DND-41 (cell line): ENCODE results near the gene MAPKAPK3.
A peak's percentile ranks its signal among the peaks of the same experiment; 100 is the strongest.

Experiments used
- ATAC-seq: fragments of 200-7000 bp; cut with Tn5 transposase; 3 replicates; pipeline ENCODE4 v1.9.1; 2021; ENCODE audit warnings: low read depth; ENCODE audit not compliant: insufficient read depth
- DNase-seq: peaks from one replicate; pipeline ENCODE4 v3.0.0-alpha.2; 2020
- H2AFZ ChIP-seq: 2 replicates; pipeline ENCODE4 v1.6.0; 2012; ENCODE audit warnings: low read depth, low read length
- H3K27ac ChIP-seq: 2 replicates; pipeline ENCODE4 v1.5.1; 2012; ENCODE audit warnings: low read length, inconsistent platforms
- H3K27me3 ChIP-seq: fragments of 200-600 bp; sonication (generic); 2 replicates; pipeline ENCODE4 v1.6.0; 2012; ENCODE audit warnings: low read length, mild to moderate bottlenecking, inconsistent platforms; ENCODE audit not compliant: insufficient read depth, poor library complexity
- H3K36me3 ChIP-seq: 2 replicates; pipeline ENCODE4 v1.5.1; 2012; ENCODE audit warnings: low read length, inconsistent platforms; ENCODE audit not compliant: insufficient read depth
- H3K4me1 ChIP-seq: 2 replicates; pipeline ENCODE4 v1.5.1; 2012; ENCODE audit warnings: mild to moderate bottlenecking, low read length; ENCODE audit not compliant: insufficient read depth
- H3K4me2 ChIP-seq: 2 replicates; pipeline ENCODE4 v1.6.0; 2012; ENCODE audit warnings: mild to moderate bottlenecking, moderate library complexity, low read length, inconsistent platforms; ENCODE audit not compliant: insufficient read depth
- H3K4me3 ChIP-seq, 2 experiments: fragments of 200-600 bp in 1 of 2; shearing (Covaris generic) in 1 of 2; 2 replicates each; pipeline ENCODE4 v1.5.1; 2012 to 2016; ENCODE audit warnings: inconsistent platforms in 2 of 2, low read length in 2 of 2, mild to moderate bottlenecking in 2 of 2, low read depth in 1 of 2, moderate library complexity in 1 of 2
- H3K79me2 ChIP-seq: 2 replicates; pipeline ENCODE4 v1.6.0; 2012; ENCODE audit warnings: low read length, inconsistent platforms; ENCODE audit not compliant: insufficient read depth
- H3K9ac ChIP-seq: 2 replicates; pipeline ENCODE4 v1.6.0; 2012; ENCODE audit warnings: low read depth, mild to moderate bottlenecking, inconsistent platforms, low read length, moderate library complexity
- H3K9me3 ChIP-seq: 2 replicates; pipeline ENCODE4 v1.5.1; 2012; ENCODE audit warnings: low read length, moderate library complexity, mild to moderate bottlenecking, inconsistent platforms; ENCODE audit not compliant: insufficient read depth, severe bottlenecking
- H4K20me1 ChIP-seq: 2 replicates; pipeline ENCODE4 v1.6.0; 2012; ENCODE audit warnings: low read length; ENCODE audit not compliant: insufficient read depth
- CTCF ChIP-seq: IDR thresholded peaks from 2 replicates; pipeline ENCODE4 v1.5.1; 2012; ENCODE audit warnings: borderline replicate concordance, low read length, moderate library complexity, mild to moderate bottlenecking; ENCODE audit not compliant: poor library complexity, severe bottlenecking; ENCODE audit errors: extremely low read depth
- EZH2 ChIP-seq: IDR thresholded peaks from 3 replicates; pipeline ENCODE4 v1.6.1; 2012; ENCODE audit warnings: borderline replicate concordance, low read depth, mild to moderate bottlenecking, moderate library complexity, low read length, inconsistent platforms; ENCODE audit not compliant: severe bottlenecking

The MAPKAPK3 gene

GRCh38 chr3:50570508-50571279 lies 46.3 kb upstream of the MAPKAPK3 start:
- TF ChIP-seq EZH2 (no peak), CTCF (no peak)
- Histone ChIP-seq H3K36me3 (peaks cover 33% of the 10 kb centered on the region), H3K27me3 (no peaks in the 10 kb centered on the region), H3K79me2 (peaks cover 71% of the 10 kb centered on the region), H3K9me3 (no peaks in the 10 kb centered on the region), H3K4me1 (peaks cover 86% of the 10 kb centered on the region), H3K27ac (peak overlapping the region; percentile 96), H3K9ac (peak overlapping the region; percentile 80), H3K4me2 (peak overlapping the region; percentile 90), H2AFZ (no peak overlapping the region), H4K20me1 (no peaks in the 10 kb centered on the region), H3K4me3 (peak overlapping the region; percentile 75 to 92; a peak in 3 of 4 replicates)
- ATAC-seq = no peak
- peak; percentile 35 for DNase-seq

GRCh38 chr3:50571486-50571885 lies 45.5 kb upstream of the MAPKAPK3 start:
- Histone ChIP-seq H2AFZ (no peak overlapping the region), H3K9me3 (no peaks in the 10 kb centered on the region), H3K4me2 (peak overlapping the region; percentile 90), H3K9ac (peak overlapping the region; percentile 80), H3K27ac (peak overlapping the region; percentile 96), H4K20me1 (no peaks in the 10 kb centered on the region), H3K27me3 (no peaks in the 10 kb centered on the region), H3K4me1 (peaks cover 88% of the 10 kb centered on the region), H3K79me2 (peaks cover 79% of the 10 kb centered on the region), H3K4me3 (peak overlapping the region; percentile 2 to 92; a peak in 3 of 4 replicates), H3K36me3 (peaks cover 41% of the 10 kb centered on the region)
- DNase-seq (peak; percentile 45), ATAC-seq (no peak)
- TF ChIP-seq CTCF (no peak), EZH2 (no peak)

- ATAC-seq (peak; percentile 32), DNase-seq (peak; percentile 92)
- TF ChIP-seq CTCF (peak; percentile 98), EZH2 (no peak)
- peaks cover 85% of the 10 kb centered on the region for H3K79me2 ChIP-seq
- peaks cover 48% of the 10 kb centered on the region for H3K36me3 ChIP-seq
- peak overlapping the region; percentile 3 to 92; a peak in 3 of 4 replicates for H3K4me3 ChIP-seq
- peak overlapping the region; percentile 96 for H3K27ac ChIP-seq
- peak overlapping the region; percentile 80 for H3K9ac ChIP-seq
- no peaks in the 10 kb centered on the region for H3K9me3 ChIP-seq
- no peak overlapping the region for H2AFZ ChIP-seq
- peaks cover 85% of the 10 kb centered on the region for H3K4me1 ChIP-seq
- H4K20me1 ChIP-seq = no peaks in the 10 kb centered on the region
- no peaks in the 10 kb centered on the region for H3K27me3 ChIP-seq
- peak overlapping the region; percentile 90 for H3K4me2 ChIP-seq
Measured at GRCh38 chr3:50572158-50572557, 44.8 kb upstream of the MAPKAPK3 start.
